ENCODE results near the gene GOPC.
"Not testable (repeated sequence)": the region's sequence is repeated elsewhere in the genome, so short reads cannot be mapped to it uniquely, and the experiment has no call there.

GOPC gene

DNA sequence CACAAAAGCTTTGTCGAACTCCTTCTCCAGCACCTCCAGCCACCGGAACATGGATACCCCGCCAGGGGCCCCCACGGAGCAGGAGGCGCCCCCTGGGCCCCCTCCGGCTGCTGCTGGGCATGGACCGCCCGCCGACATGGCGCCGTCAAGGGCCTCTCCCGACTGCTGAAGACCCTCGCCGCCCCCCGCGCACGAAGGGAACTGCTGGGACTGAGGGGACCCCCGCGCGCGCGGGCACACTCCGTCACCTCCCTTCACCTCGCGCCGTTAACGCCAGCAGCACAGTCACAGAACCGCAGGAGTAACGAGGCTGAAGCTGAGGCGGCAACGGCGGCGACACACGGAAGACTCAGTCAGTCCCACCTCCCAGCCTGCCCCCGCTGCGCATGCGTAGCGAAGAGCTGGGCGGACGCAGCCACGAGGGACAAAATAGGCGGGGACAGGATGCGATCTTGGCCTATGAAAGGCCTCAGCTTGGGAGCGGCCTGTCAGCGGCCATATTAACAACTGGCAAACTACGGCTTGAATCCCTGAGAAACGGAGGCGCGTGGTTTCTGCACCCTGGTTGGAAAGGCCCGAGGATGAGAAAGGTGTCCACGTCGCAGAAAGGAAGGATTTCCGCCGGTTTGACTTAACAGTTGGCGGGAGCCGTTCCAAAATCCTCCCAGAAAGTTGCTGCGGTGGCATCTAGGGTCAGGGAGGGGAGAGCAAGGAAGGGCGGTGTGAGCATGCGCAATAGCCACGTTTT lies at the start of gene GOPC:
Gene GOPC (minus strand): TSS at position 361 of the 748 bp plus-strand sequence. CDS start 223 bp downstream, at position 138.
- peak; percentile 92 to 97 for DNase-seq

DNA sequence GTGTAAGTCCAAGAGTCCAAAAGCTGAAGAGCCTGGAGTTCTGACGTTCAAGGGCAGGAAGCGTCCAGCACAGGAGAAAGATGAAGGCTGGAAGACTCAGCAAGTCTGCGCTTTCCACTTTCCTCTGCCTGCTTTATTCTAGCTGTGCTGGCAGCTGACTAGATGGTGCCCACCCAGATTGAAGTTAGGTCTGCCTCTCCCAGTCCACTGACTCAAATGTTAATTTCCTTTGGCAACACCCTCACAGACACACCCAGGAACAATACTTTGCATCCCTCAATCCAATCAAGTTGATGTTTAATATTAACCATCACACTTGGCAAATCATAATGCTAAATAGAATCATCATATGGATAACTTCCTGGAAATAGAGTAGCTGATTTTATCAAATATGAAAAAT lies 49.7 kb upstream of the GOPC start:
- DNase-seq = not testable (repeated sequence)

DNA sequence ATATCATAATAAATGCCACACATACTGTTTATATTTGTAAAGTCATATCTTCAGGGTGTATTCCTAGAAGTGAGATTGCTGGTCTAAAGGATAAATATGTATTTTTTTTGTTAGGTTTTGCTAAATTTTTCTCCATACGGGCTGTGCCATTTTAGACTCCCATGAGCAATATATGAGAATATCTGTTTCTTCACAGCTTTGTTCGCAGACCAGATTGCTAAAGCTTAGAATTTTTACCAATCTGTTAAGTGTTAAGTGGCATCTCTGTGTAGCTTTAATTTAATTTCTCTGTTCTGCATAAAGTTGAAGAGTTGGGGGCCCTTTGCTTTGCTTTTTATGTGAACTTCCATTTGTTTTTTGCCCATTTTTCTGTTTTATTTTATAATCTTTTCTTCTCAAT lies 40.7 kb upstream of the GOPC start:
- no peak for DNase-seq

DNA sequence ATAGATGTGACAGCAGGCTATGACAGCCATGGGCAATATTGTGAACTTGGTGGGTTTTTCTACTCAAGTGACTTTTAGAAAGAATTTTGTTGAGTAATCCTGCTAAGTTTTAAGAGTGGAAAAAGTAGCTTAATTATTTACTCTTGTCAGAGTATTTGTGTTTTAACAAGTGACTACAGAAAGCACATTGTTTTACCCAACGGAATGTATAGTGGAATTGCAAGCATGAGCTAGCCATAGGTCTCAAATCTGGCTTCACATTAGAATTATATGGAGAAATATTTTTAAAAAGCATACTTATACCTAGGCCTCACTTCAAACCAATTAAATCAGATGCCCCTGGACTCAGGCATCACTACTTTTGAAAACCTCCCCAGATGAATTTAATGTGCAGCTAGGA lies 35.5 kb upstream of the GOPC start:
- DNase-seq = no peak

DNA sequence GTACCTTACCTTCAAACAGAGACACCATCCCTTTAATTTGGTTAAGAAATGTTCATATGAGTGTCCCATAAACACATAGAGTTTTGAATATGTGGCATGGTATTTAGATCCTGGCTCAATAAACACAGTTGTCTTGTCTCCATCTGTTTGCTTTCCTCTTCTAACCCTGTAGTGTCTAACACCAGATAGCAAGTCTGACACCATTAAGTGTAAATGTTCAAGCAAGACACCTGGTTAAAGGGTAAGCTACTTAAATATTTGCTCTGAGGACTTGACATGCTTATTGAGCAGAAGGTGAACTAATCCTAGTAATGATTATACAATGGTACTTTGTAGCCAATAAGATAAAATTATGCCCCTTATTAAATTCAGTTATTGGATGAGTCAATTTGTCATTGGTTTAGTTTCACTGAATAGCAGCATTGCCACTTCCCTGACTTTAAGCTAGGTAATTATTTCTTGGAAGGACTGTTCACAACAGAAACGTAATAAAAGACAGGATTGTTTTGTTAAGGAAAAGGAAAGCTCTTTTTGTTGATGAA lies 26.9 kb upstream of the GOPC start:
- no peak for DNase-seq

DNA sequence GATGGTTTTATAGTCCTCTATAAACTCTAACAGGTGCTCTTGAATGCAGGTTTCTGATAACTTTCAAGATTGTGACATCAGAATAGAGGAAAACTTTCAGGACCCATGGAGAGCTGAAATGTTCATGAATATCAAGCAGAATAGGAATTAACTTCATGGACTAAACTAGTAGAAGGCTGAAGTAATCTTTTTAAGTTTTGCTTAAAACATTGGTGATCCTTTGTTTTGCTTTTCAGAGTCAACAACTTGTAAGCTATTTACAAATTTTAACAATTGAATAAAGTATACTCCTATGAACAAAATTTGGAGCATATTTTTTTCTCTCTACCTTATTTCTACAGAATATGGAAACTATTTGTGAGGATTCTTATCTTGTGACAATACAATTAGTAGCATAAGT lies 25.2 kb upstream of the GOPC start:
- DNase-seq = no peak

DNA sequence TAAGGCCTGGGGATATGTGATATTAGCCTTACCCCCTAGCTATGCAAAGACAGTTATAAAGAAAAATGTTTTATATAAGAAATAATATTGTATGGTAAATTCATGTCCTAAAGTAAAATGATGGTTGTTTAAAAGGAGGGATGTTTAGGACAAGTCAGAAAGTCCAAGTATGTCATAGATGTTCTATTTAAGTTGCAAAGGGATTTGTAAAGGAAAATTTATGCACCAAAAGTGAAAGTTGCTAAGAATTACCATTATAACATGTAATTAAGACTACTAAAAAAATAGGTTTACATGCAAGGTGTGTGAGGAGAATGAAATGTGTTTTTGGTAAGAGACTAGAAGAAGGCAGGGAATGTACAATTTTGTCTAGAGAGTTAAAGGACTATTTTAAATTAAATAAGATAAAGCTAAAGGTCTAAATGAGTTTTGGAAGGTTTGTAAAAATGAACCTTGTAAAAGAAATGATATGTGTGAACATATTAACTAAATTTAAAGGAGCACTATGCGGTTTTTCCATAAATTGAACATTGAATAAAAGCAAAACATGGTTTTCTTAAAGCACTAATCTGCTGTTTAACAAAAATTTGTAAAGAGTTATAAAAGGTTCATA lies 22.7 kb upstream of the GOPC start:
- no peak for DNase-seq

DNA sequence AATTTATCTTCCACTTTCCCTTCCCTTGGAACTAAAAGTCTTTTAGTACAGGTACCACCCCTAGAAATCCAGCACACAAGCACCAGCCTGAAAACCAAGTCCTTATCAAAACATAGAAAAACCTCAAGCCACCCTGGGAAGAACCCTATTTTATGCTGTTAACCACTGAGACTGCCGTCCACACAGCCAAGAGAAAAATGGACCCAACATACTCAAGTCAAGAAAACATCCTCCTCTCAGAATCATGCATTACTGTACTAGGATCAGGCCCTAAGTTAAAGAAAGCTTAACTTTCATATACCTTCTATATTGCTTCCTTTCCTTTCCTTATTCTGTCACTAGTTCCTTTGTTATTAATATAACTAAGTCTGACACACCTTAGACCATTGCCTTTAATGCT lies 16.9 kb upstream of the GOPC start:
- no peak for DNase-seq

DNA sequence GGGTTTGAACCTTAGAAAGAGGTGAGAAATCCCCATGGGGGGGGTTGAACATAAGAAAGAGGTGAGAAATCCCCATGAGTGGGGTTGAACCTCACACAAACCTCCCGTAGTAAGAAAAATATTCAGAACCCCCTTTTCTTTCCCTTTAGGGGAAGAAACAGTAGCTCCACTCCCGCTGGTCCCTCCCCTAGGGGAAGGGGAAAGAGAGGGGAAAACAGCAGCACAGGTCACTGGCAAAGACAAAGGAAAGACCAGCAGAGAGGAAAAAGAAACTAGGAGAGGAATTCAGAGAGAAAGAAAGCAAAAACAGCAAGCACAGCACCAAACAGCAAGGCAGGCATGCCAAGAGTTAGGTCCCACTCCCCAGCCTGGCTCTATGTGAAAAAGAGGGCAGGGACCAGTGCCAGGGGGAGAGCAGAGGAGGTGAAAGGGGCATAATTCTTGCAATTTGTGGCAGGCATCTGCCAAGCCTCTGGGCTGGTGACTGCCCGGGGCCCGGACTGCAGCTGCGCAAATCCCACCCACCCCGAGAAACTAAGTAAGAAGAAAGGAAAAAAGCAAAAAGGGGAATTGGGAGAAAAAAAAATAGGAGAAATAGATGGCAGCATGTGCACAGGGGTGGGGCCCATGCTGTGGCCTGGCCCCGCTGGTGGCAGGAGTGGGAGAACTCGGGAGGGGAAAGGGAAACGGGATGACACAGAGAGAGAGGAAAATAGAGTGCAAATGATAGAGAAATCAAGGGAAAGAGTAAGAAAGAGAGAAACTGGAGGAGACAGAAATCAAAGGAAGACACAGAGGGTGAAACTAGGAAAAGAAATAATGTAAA lies 15.1 kb upstream of the GOPC start:
- no peak for DNase-seq

DNA sequence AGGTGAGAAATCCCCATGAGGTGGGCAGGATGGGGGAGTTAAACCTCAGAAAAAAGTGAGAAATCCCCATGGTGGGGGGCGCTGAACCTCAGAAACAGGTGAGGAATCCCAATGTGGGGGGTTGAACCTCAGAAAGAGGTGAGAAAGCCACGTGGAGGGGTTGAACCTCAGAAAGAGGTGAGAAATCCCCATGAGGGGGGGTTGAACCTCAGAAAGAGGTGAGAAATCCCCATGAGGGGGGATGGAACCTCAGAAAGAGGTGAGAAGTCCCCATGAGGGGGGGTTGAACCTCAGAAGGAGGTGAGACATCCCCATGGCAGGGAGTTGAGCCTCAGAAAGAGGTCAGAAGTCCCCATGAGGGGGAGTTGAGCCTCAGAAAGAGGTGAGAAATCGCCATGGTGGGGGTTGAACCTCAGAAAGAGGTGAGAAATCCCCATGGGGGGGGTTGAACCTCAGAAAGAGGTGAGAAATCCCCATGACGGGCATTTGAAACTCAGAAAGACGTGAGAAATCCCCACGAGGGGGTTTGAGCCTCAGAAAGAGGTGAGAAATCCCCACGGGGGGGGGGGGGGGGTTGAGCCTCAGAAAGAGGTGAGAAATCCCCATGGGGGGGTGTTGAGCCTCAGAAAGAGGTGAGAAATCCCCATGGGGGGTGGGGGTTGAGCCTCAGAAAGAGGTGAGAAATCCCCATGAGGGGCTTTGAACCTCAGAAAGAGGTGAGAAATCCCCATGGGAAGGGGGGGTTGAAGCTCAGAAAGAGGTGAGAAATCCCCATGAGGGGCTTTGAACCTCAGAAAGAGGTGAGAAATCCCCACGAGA lies 14.3 kb upstream of the GOPC start:
- DNase-seq = no peak

DNA sequence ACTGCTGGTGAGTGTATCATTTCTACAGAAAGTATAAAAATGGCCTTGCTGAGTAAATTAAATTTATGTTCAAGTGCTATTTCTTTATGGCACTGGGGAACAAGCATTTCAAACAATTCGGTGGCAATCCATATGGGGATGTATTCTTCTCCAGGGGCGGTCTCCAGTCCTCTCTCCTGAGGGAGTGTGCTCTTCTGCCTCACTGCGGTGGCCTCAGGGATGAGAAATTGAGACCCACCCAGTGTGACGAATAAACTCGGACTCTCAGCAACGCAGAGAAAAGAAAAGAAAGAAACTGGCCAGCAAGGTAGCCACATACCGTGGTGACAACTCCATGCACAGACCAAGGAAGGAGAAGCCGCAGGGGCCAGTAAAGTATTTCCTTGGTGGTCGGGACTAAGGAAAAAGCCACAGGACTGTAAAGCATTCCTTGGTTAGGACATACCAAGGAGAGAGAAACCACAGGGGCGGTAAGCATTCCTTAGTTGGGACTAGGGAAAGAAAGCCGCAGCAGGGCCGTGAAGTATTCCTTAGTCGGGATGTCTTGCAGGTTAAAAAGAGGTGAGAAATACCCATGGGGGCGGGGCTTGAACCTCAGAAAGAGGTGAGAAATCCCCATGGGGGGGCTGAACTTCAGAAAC lies 13.6 kb upstream of the GOPC start:
- no peak for DNase-seq

DNA sequence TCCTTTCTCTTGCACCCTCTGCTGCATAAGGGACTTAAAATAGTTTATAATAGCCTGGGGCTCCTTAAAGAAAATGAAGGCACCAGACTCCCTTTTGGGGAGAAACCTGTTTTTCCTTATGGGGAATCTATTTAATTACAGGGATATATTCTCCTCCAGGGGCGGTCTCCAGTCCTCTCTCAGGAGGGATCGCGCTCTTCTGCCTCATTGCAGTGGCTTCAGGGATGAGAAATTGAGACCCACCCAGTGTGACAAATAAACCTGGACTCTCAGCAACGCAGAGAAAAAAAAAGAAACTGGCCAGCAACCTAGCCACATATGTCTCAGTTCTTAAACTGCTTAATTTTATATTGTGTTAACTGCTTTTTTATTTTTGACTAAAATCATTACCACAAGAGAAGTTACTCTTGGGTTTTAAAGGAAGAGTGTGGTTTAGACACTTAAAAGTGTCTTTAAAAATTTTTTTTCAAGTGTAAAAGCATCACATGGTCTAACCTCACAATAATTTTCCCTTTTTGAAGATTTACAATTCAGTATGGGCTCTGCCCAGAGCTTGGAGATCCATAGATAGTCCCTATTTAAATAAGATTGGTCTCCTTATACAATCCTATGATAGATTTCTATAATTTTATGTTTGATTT lies 11.7 kb upstream of the GOPC start:
- DNase-seq = no peak

DNA sequence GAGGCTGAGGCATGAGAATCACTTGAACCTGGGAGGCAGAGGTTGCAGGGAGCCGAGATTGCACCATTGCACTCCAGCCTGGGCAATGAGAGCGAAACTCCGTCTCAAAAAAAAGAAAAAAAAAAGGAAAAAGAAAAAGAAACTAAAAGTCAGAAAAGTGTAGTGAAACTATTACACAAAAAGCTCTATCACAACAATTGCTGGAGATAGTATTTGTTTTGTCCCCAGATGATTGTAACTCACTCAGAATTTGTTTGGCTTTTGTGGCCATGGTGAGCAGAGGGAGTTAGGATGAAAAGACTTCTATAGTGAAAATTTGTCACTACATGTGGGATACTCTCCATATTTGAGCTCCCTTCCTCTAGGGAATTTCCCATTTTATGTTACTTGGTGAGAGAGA lies 5.2 kb upstream of the GOPC start:
- no peak for DNase-seq

DNA sequence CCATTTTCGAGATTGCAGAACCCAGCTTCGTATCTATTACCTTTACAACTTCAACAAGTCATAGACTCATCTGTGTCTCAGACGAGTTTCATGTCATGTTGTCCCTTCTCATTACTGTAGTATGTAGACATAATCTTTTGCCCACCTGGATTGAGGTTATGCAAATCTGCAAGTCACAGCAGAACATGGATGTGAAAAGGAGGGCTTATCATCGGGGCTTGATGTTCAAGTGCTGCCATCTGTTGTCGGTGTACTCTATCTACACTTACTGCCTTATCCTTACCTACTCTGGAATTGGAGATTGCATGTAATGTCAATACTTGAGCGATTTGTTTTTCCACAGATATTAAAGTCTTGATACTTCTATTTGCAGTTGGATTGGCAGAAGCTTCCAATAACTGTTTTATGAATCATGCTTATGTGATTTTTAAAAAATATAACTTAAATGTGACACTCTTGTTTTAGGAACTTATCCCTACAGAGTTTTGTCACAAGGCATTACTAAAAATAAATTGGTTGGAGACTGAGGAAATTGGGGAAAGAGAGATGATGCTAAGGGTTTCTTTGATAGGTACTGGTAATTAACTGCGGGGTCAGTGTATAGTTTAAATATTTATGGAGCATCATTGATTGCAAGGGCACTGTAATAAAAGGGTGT lies 3.0 kb upstream of the GOPC start:
- peak in 1 of 2 experiments; percentile 15 for DNase-seq

DNA sequence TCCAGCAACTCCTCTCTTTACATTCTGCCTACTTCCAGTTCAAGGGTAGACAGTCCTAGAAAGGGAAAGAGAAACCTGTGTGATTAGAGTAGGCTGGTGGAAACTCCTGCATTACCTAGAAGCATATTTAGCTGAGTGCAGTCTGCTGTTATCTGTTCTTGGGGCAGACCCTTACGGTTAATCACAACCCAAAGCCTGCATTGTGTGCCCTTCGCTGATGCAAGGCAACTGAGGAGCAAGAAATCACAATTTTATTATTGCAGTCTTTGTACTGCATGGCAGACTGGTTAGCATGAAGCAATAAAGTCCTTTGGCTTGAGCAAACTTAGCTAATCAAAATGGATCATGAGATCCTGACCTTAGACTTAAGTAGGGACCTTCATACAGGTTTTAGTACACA lies 1.5 kb upstream of the GOPC start:
- no peak for DNase-seq

DNA sequence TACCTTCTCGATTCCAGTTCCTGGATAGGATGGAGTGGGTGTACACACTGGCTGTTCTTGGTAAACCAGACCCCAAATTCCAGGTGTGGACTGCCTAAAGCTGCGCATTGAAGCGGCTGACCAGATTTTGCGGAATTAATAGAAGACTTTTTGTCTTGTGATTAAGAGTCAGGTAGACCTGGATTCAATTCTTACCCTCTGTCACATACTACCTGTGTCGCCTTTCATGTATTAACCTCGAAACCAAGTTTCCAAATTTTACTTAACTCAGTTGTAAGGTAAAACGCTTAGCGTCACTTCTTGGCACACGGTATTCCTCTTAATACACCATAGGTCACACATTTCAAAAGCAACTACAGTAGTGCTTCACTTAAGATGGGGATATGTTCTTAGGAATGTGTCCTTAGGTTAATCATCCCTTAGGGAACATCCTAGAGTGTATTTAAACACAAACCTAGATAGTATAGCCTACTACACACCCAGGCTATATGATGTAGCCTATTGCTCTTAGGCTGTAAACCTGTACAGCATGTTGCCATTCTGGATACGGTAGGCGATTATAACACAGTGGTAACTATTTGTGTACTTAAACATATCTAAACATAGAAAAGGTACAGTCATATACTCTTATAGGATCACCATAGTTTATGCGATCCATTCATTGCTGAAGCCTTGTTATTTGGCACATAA lies 733 bp upstream of the GOPC start:
- DNase-seq = no peak

DNA sequence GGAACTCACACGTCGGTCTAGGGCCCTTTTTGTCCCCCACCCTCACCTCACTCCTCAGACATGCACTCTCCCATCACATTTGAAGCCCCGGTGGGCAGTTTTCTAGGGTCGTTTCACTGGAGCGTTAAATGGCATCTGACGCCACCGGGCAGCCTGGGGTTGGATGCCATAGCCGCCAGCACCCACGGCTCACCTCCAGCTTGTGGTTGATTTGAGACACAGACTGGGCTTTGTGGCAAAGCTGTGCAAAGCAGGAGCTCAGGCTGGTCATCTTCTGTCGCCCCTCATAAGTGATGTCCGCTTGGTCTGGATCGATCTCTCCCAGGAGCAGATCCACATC lies 530 bp downstream of the GOPC start:
- DNase-seq = no peak

DNA sequence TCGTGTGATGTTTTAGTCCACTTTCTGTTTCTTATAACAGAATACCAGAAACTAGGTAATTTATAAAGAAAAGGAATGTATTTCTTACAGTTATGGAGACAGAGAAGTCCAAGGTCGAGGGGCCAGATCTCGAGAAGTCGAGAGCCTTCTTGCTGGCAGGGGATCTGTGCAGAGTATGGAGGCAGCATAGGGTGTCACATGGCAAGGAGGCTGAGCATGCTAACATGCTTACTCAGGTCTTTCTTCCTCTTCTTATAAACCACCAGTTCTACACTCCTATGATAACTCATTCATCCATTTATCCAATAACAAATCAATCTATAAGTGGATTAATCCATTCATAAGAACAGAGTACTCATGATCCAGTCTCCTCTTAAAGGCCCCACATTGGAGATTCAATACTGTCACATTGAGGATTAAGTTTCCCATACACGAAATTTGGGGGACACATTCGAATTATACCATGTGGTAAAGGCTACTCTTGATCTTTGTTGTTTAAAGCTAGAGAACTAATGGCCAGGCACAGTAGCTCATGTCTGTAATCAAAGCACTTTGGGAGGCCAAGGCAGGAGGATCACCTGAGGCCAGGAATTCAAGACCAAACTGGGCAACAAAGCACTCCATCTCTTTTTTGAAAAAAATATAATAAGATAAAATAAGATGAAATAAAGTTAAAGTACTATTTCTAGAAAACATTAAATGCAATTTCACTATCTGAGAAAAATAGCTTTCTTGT lies 2.1 kb downstream of the GOPC start:
- no peak for DNase-seq

DNA sequence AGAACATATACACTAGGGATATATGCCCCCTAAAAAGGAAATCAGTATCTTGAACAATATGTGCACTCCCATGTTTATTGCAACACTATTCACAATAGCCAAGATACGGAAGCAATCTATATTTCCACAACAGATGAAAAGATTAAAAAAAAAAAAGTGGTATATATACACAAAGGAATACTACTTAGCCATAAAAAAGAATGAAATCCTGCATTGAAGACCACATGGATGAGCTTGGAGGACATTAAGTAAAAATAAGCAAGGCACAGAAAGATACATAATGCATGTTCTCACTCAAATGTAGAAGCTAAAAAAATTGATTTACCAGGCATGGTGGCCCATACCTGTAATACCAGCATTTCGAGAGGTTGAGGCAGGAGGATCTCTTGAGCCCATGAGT lies 4.6 kb downstream of the GOPC start:
- no peak for DNase-seq

Measured in NCI-H187 (cell line).